ENCODE measurements around the gene GAS5. TPM values are rescaled to one million over a fixed set of nuclear protein-coding genes. Genes with fewer than 3 reads are reported as not detected.
"Not testable (repeated sequence)": the region's sequence is repeated elsewhere in the genome, so short reads cannot be mapped to it uniquely, and the experiment has no call there.

GAS5 gene
- polyA plus RNA-seq, 2 donors = 419 to 527 TPM

DNA sequence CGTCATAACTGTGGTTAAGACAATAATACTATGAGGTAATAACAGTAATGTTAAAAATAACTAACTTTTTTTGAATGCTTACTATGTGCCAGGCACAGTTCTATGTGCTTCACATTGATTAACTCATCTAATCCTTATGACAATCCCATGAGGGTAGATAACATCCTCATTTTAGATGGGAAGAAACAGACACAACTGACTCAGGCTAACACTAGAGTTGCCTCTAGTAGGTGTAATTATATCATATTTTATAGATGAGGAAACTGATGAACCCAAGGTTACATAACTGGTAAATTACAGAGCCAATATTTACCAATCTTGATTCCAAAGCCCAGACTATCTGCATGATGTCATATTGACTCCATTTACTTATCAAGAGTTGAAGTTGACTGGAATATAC, 25.8 kb upstream of the GAS5 start:
- Histone ChIP-seq H3K4me1 (ENCODE audit: control insufficient read depth in 2 of 2, insufficient read depth in 2 of 2, low read length in 1 of 2) (no peaks in the 10 kb centered on the region), H3K27me3 (ENCODE audit: control insufficient read depth in 1 of 2, insufficient read depth in 2 of 2, low read length in 2 of 2) (no peaks in the 10 kb centered on the region)
- WGBS, 2 donors = 91% methylated on average over 1 of the region's 1 CpG

DNA sequence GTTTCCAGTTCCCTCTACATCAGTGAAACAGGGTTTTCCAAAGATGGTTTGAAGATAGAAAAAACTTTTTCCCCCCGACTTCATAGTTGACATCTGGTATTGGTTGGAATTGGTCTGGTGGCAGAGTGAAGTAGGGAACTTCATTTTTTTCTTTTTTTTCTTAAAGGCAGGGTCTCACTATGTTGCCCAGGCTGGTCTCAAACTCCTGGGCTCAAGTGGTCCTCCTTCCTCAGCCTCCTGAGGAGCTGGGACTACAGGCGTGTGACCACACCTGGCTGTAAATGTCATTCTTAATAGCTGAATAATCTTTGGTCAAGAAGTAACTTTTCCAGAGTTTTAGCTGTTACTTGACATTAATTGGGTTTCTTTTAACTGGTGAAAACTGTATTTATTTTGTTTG, 22.1 kb upstream of the GAS5 start:
- 95 to 98% methylated on average over 2 of the region's 2 CpGs for WGBS, 2 donors
- no peaks in the 10 kb centered on the region for H3K9me3 ChIP-seq (ENCODE audit: control insufficient read depth in 2 of 2, insufficient read depth in 1 of 2, low read depth in 1 of 2, low read length in 1 of 2)

More for the DNA sequence above, 25.8 kb upstream of the GAS5 start:
- Histone ChIP-seq H3K36me3 (ENCODE audit: control insufficient read depth in 2 of 2, insufficient read depth in 2 of 2, low read length in 1 of 2) (peaks cover 0 to 3% of the 10 kb centered on the region in 2 donors), H3K9me3 (ENCODE audit: control insufficient read depth in 2 of 2, insufficient read depth in 1 of 2, low read depth in 1 of 2, low read length in 1 of 2) (no peaks in the 10 kb centered on the region), H3K4me3 (ENCODE audit: low read depth in 1 of 2, low read length in 2 of 2) (no peak overlapping the region), H3K27ac (ENCODE audit: low read depth in 2 of 2, low read length in 1 of 2) (no peak overlapping the region)

DNA sequence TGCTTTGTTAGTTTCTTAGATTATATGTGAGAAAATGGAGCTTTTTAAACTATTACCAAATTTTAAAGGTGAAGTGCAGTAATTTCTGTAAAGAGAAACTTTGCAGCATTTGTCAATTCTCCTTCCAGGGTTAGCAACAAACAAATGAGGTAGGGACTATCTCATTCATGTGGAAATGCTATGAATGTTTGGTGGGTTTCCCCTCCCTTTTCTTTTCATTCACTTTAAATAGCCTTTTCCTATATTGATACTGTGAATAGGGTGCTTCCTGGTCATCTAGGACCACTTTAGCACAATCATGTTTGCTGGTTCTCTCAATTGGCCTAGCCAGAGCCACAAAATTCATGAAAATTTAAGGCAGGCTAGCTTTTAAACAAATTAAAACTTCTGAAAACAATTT, 21.0 kb upstream of the GAS5 start:
- H3K27ac ChIP-seq (ENCODE audit: low read depth in 2 of 2, low read length in 1 of 2) = no peak overlapping the region
- H3K27me3 ChIP-seq (ENCODE audit: control insufficient read depth in 1 of 2, insufficient read depth in 2 of 2, low read length in 2 of 2) = no peaks in the 10 kb centered on the region
- H3K4me3 ChIP-seq (ENCODE audit: low read depth in 1 of 2, low read length in 2 of 2) = no peak overlapping the region
- no peaks in the 10 kb centered on the region for H3K9me3 ChIP-seq (ENCODE audit: control insufficient read depth in 2 of 2, insufficient read depth in 1 of 2, low read depth in 1 of 2, low read length in 1 of 2)
- peaks cover 6 to 7% of the 10 kb centered on the region in 2 donors for H3K36me3 ChIP-seq (ENCODE audit: control insufficient read depth in 2 of 2, insufficient read depth in 2 of 2, low read length in 1 of 2)
- H3K4me1 ChIP-seq (ENCODE audit: control insufficient read depth in 2 of 2, insufficient read depth in 2 of 2, low read length in 1 of 2) = no peaks in the 10 kb centered on the region

More for the DNA sequence above, 22.1 kb upstream of the GAS5 start:
- no peak overlapping the region for H3K27ac ChIP-seq (ENCODE audit: low read depth in 2 of 2, low read length in 1 of 2)
- peaks cover 7 to 9% of the 10 kb centered on the region in 2 donors for H3K36me3 ChIP-seq (ENCODE audit: control insufficient read depth in 2 of 2, insufficient read depth in 2 of 2, low read length in 1 of 2)
- H3K4me3 ChIP-seq (ENCODE audit: low read depth in 1 of 2, low read length in 2 of 2) = no peak overlapping the region
- H3K4me1 ChIP-seq (ENCODE audit: control insufficient read depth in 2 of 2, insufficient read depth in 2 of 2, low read length in 1 of 2) = no peaks in the 10 kb centered on the region
- no peaks in the 10 kb centered on the region for H3K27me3 ChIP-seq (ENCODE audit: control insufficient read depth in 1 of 2, insufficient read depth in 2 of 2, low read length in 2 of 2)

DNA sequence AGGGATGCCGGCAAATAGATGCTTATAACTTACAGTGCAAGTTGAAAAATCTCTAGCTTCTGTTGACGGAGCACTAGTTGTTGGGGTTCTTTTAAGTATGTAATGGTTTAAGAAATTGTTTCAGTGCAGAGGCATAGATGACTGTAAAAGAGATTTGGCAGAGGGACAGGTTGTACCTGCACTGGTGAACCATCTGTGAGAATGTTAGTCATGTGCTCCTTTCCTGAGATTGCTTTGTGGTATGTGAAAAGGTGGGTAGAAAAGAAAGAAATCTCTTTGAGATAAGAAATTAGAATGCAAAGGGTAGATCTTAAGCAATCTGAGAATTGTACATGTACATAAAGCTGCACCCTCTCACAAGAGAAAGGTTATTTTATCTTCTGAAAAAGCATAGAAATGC, 19.8 kb upstream of the GAS5 start:
- no peaks in the 10 kb centered on the region for H3K4me1 ChIP-seq (ENCODE audit: control insufficient read depth in 2 of 2, insufficient read depth in 2 of 2, low read length in 1 of 2)
- H3K9me3 ChIP-seq (ENCODE audit: control insufficient read depth in 2 of 2, insufficient read depth in 1 of 2, low read depth in 1 of 2, low read length in 1 of 2) = no peaks in the 10 kb centered on the region
- H3K27me3 ChIP-seq (ENCODE audit: control insufficient read depth in 1 of 2, insufficient read depth in 2 of 2, low read length in 2 of 2) = no peaks in the 10 kb centered on the region
- peaks cover 6 to 7% of the 10 kb centered on the region in 2 donors for H3K36me3 ChIP-seq (ENCODE audit: control insufficient read depth in 2 of 2, insufficient read depth in 2 of 2, low read length in 1 of 2)
- no peak overlapping the region for H3K4me3 ChIP-seq (ENCODE audit: low read depth in 1 of 2, low read length in 2 of 2)
- H3K27ac ChIP-seq (ENCODE audit: low read depth in 2 of 2, low read length in 1 of 2) = no peak overlapping the region
- WGBS, 2 donors = 98% methylated on average over 2 of the region's 2 CpGs

DNA sequence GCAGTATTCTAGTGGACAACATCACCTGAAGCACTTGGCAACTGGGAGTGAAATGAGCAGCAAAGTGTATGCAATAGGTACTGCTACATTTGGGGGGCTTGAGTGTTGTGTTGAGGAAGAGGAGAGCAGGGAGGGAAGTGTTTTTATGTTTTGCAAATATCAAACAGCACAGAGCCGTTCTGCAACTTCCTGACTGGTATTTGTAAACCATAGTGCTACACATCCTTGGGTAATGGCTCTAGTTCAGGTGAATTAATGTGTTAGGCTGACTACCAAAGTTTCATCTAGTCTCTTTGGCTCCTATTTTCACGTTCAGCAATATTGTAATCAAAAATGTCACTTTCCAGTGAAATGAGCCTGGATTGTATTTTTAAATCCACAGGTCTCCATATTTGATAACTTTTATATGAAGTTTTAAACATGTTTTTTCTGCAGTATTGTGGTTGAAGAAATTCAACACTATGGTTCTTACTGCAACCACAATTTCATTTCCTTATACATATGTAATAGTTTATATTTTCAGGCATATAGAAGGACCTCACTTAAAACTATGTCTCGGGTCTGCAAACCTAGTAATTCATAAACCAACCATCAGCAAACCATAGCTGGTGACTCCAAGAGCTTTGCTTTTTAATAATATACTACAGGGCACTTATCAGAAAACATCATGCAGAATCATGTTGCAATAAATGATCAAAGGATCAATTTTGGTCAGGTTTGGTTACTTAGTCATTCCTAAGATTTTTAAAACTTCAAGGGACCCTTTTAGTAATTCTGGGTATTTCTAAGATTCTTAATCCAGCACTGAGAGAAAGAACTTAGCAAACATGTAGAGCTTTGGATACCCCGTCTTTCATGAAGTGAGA, 19.2 kb upstream of the GAS5 start:
- H3K4me3 ChIP-seq (ENCODE audit: low read depth in 1 of 2, low read length in 2 of 2) = no peak overlapping the region
- H3K27ac ChIP-seq (ENCODE audit: low read depth in 2 of 2, low read length in 1 of 2) = no peak overlapping the region
- 83 to 85% methylated on average over 4 of the region's 4 CpGs for WGBS, 2 donors
- no peaks in the 10 kb centered on the region for H3K27me3 ChIP-seq (ENCODE audit: control insufficient read depth in 1 of 2, insufficient read depth in 2 of 2, low read length in 2 of 2)
- no peaks in the 10 kb centered on the region for H3K9me3 ChIP-seq (ENCODE audit: control insufficient read depth in 2 of 2, insufficient read depth in 1 of 2, low read depth in 1 of 2, low read length in 1 of 2)
- H3K4me1 ChIP-seq (ENCODE audit: control insufficient read depth in 2 of 2, insufficient read depth in 2 of 2, low read length in 1 of 2) = no peaks in the 10 kb centered on the region
- peaks cover 6 to 7% of the 10 kb centered on the region in 2 donors for H3K36me3 ChIP-seq (ENCODE audit: control insufficient read depth in 2 of 2, insufficient read depth in 2 of 2, low read length in 1 of 2)

DNA sequence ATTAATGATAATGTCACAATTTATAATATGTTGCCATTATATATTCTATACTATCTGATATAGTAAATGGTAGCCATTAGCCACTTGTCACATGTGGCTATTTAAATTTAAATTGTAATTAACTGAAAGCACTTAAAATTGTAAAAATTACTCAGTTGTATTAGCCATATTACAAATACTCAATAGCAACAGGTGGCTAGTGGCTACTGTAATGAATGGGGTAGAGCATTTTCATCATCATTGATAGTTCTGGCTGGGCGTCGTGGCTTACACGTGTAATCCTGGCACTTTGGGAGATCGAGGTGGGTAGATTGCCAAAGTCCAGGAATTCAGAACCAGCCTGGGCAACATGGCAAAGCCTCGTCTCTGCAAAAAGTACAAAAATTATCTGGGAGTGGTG, 16.9 kb upstream of the GAS5 start:
- Histone ChIP-seq H3K9me3 (ENCODE audit: control insufficient read depth in 2 of 2, insufficient read depth in 1 of 2, low read depth in 1 of 2, low read length in 1 of 2) (no peaks in the 10 kb centered on the region), H3K4me3 (ENCODE audit: low read depth in 1 of 2, low read length in 2 of 2) (no peak overlapping the region), H3K4me1 (ENCODE audit: control insufficient read depth in 2 of 2, insufficient read depth in 2 of 2, low read length in 1 of 2) (no peaks in the 10 kb centered on the region), H3K36me3 (ENCODE audit: control insufficient read depth in 2 of 2, insufficient read depth in 2 of 2, low read length in 1 of 2) (peaks cover 6 to 7% of the 10 kb centered on the region in 2 donors), H3K27ac (ENCODE audit: low read depth in 2 of 2, low read length in 1 of 2) (no peak overlapping the region), H3K27me3 (ENCODE audit: control insufficient read depth in 1 of 2, insufficient read depth in 2 of 2, low read length in 2 of 2) (no peaks in the 10 kb centered on the region)
- 91 to 93% methylated on average over 5 of the region's 5 CpGs for WGBS, 2 donors

GRCh38 chr1:173881117-173881516, 13.3 kb upstream of the GAS5 start:
- not testable (repeated sequence) for H3K27ac ChIP-seq (ENCODE audit: low read depth in 2 of 2, low read length in 1 of 2); H3K4me3 ChIP-seq (ENCODE audit: low read depth in 1 of 2, low read length in 2 of 2); H3K36me3 ChIP-seq (ENCODE audit: control insufficient read depth in 2 of 2, insufficient read depth in 2 of 2, low read length in 1 of 2); H3K9me3 ChIP-seq (ENCODE audit: control insufficient read depth in 2 of 2, insufficient read depth in 1 of 2, low read depth in 1 of 2, low read length in 1 of 2); H3K4me1 ChIP-seq (ENCODE audit: control insufficient read depth in 2 of 2, insufficient read depth in 2 of 2, low read length in 1 of 2); H3K27me3 ChIP-seq (ENCODE audit: control insufficient read depth in 1 of 2, insufficient read depth in 2 of 2, low read length in 2 of 2)
- 71% methylated on average over 4 of the region's 4 CpGs for whole genome bisulfite sequencing, 2 donors

- H3K36me3 ChIP-seq (ENCODE audit: control insufficient read depth in 2 of 2, insufficient read depth in 2 of 2, low read length in 1 of 2) = peaks cover 2 to 3% of the 10 kb centered on the region in 2 donors
Measured at GRCh38 chr1:173878251-173878650, 10.5 kb upstream of the GAS5 start.

GRCh38 chr1:173876732-173877131, 8.9 kb upstream of the GAS5 start:
- H3K27me3 ChIP-seq (ENCODE audit: control insufficient read depth in 1 of 2, insufficient read depth in 2 of 2, low read length in 2 of 2) = no peaks in the 10 kb centered on the region
- H3K4me1 ChIP-seq (ENCODE audit: control insufficient read depth in 2 of 2, insufficient read depth in 2 of 2, low read length in 1 of 2) = no peaks in the 10 kb centered on the region
- H3K4me3 ChIP-seq (ENCODE audit: low read depth in 1 of 2, low read length in 2 of 2) = no peak overlapping the region
- H3K9me3 ChIP-seq (ENCODE audit: control insufficient read depth in 2 of 2, insufficient read depth in 1 of 2, low read depth in 1 of 2, low read length in 1 of 2) = no peaks in the 10 kb centered on the region
- no peak overlapping the region for H3K27ac ChIP-seq (ENCODE audit: low read depth in 2 of 2, low read length in 1 of 2)
- WGBS, 2 donors = 88 to 91% methylated on average over 5 of the region's 5 CpGs
- peaks cover 2 to 3% of the 10 kb centered on the region in 2 donors for H3K36me3 ChIP-seq (ENCODE audit: control insufficient read depth in 2 of 2, insufficient read depth in 2 of 2, low read length in 1 of 2)

More at GRCh38 chr1:173878251-173878650, 10.5 kb upstream of the GAS5 start:
- no peaks in the 10 kb centered on the region for H3K4me1 ChIP-seq (ENCODE audit: control insufficient read depth in 2 of 2, insufficient read depth in 2 of 2, low read length in 1 of 2)
- H3K9me3 ChIP-seq (ENCODE audit: control insufficient read depth in 2 of 2, insufficient read depth in 1 of 2, low read depth in 1 of 2, low read length in 1 of 2) = no peaks in the 10 kb centered on the region
- H3K4me3 ChIP-seq (ENCODE audit: low read depth in 1 of 2, low read length in 2 of 2) = no peak overlapping the region
- H3K27ac ChIP-seq (ENCODE audit: low read depth in 2 of 2, low read length in 1 of 2) = no peak overlapping the region
- H3K27me3 ChIP-seq (ENCODE audit: control insufficient read depth in 1 of 2, insufficient read depth in 2 of 2, low read length in 2 of 2) = no peaks in the 10 kb centered on the region

DNA sequence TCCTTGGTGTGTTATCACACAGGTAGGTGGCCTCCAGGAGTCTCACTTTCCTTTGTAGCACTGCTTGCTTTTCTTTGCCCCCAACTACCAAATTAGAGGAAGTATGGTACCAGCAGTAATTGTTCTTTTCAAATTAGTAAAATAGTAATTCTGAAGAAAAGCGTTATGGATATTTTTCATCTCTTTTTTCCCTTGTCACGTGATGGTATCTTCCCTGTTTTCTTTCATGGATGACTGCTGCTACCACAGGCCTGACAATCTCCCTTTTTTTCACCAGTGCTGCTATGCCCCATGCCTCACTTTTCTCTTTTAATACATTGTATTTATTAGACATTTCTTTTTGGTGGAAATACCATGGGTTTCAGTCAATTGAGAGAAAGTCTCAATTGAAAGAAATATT, 3.7 kb upstream of the GAS5 start:
- 77 to 79% methylated on average over 2 of the region's 2 CpGs for WGBS, 2 donors
- no peak overlapping the region for H3K27ac ChIP-seq (ENCODE audit: low read depth in 2 of 2, low read length in 1 of 2)

More for the DNA sequence above, 3.7 kb upstream of the GAS5 start:
- no peak overlapping the region for H3K4me3 ChIP-seq (ENCODE audit: low read depth in 1 of 2, low read length in 2 of 2)
- H3K36me3 ChIP-seq (ENCODE audit: control insufficient read depth in 2 of 2, insufficient read depth in 2 of 2, low read length in 1 of 2) = peaks cover 0 to 2% of the 10 kb centered on the region in 2 donors
- H3K9me3 ChIP-seq (ENCODE audit: control insufficient read depth in 2 of 2, insufficient read depth in 1 of 2, low read depth in 1 of 2, low read length in 1 of 2) = no peaks in the 10 kb centered on the region
- H3K27me3 ChIP-seq (ENCODE audit: control insufficient read depth in 1 of 2, insufficient read depth in 2 of 2, low read length in 2 of 2) = no peaks in the 10 kb centered on the region
- H3K4me1 ChIP-seq (ENCODE audit: control insufficient read depth in 2 of 2, insufficient read depth in 2 of 2, low read length in 1 of 2) = no peaks in the 10 kb centered on the region
